PC-9 (cell line): ENCODE data around the gene POLR3C.

Source experiments
- CTCF ChIP-seq: fragments of 200-600 bp; sonication (generic); conservative IDR thresholded peaks from 2 replicates; pipeline ENCODE4 v1.6.1; 2017; ENCODE audit warnings: mixed run types, antibody characterized with exemption, mild to moderate bottlenecking, moderate library complexity
- EZH2 ChIP-seq: fragments of 200-600 bp; sonication (generic); IDR thresholded peaks from 2 replicates; pipeline ENCODE4 v1.8.0; 2017; ENCODE audit warnings: antibody characterized with exemption, low read depth

GRCh38 chr1:145859491-145860023 is 35.6 kb downstream of the POLR3C start:
- TF ChIP-seq CTCF: no peak
- no peak for TF ChIP-seq EZH2
